ENCODE results near the gene MAST4. TPM values are rescaled to one million over a fixed set of nuclear protein-coding genes. Genes with fewer than 3 reads are reported as not detected.

MAST4 gene
- total RNA-seq, 4 donors from 2014 or later, result 16.2 to 32.8 (median 25.0) TPM

DNA sequence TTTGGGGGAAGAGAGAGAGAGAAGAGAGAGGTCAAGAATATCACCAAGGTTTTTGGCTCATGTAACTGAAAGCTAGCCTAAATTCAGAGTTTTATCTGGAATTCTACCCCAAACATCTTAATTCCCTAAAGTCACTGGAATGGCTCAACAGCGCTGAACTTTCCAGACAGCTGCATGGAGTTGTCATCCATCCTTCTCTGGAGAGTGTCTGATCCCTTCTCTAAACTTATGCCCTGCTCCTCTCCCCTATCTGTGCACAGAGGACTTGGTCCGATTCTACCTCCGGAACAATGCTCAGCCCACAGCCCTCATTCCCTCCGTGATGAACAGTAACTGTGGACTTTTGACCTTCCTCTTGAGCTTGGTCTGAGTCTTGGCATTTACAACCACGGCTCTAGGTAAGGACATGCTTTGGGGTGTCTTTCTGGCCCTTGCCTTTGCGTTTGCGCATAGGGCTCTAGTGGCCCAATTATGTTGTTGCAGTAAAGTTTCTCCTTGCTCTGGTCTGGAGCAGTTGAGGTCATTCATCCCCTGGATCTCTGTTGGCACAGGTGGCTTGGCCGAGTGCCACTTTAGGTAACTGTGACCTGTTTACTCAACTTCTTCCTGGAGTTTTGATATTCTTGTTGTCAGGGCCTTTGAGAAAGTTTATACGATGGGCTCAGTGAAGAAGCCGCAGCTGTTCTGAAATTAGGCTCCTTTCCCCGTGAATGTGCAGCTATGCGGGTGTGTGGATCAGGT lies 618.7 kb downstream of the MAST4 start:
- no peaks in the 10 kb centered on the region for H3K27me3 ChIP-seq
- peak overlapping the region in 2 of 4 donors; percentile 37 to 62 for H3K27ac ChIP-seq
- ATAC-seq, result no peak
- no peaks in the 10 kb centered on the region for H3K9me3 ChIP-seq
- H3K4me3 ChIP-seq, result no peak overlapping the region
- peaks cover 0 to 18% (median 6%) of the 10 kb centered on the region in 3 donors for H3K4me1 ChIP-seq
- no peak for TF ChIP-seq EP300 (IDR thresholded peaks at IDR 0.05)
- no peak for TF ChIP-seq POLR2AphosphoS5 (IDR thresholded peaks at IDR 0.05)
- TF ChIP-seq, protein P1, sequence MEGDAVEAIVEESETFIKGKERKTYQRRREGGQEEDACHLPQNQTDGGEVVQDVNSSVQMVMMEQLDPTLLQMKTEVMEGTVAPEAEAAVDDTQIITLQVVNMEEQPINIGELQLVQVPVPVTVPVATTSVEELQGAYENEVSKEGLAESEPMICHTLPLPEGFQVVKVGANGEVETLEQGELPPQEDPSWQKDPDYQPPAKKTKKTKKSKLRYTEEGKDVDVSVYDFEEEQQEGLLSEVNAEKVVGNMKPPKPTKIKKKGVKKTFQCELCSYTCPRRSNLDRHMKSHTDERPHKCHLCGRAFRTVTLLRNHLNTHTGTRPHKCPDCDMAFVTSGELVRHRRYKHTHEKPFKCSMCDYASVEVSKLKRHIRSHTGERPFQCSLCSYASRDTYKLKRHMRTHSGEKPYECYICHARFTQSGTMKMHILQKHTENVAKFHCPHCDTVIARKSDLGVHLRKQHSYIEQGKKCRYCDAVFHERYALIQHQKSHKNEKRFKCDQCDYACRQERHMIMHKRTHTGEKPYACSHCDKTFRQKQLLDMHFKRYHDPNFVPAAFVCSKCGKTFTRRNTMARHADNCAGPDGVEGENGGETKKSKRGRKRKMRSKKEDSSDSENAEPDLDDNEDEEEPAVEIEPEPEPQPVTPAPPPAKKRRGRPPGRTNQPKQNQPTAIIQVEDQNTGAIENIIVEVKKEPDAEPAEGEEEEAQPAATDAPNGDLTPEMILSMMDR (IDR thresholded peaks at IDR 0.05), result no peak
- no peak for TF ChIP-seq POLR2A (IDR thresholded peaks at IDR 0.05)
- WGBS, 2 donors (ENCODE audit: low coverage in 1 of 2), result 75 to 84% methylated on average over 8 of the region's 12 CpGs
- no peaks in the 10 kb centered on the region for H3K36me3 ChIP-seq

DNA sequence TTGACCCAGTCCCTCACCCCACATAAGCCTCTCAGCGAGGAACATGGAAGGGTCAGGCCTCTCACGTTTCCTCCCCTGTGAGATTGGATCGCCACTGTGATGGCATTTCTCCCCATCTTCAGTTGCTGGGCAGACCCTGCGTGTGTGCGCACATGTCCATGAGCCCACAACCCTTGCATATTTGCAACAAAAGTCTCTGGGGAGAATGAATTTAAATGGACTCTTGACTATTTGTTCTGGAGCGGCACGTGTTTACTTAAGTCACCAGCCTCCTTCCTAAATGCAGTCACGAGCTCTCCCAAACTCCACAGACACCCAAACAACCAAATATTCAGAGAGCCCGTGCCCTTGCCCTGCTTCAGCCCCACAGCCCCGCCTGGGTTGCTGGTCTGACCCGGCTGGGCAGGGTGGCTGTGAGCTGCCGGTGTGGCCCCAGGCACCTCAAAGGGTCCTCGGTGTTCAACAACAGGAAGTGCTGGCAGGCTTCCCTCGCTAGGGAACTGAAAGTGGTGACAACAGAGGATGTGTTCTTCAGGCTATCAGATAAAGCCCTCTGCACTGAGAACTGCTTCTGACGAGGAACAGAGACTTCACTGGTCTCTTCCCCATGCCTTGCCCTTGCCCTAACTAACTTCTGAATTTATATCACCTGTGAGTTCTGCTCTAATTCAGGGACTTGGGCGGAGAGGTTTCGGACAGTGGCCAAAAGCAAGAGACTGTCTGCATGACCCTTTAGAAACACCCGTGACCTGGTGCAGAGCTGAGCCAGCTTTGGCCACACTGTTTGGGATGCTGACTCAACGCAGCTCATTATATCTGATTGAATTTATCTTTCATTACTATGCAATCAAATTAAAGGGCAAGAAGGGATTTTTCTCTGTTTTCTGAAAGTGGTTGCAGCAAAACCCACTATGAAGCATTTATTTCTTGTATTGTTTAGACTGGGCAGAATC lies 619.6 kb downstream of the MAST4 start:
- H3K4me1 ChIP-seq, result peaks cover 0 to 18% (median 6%) of the 10 kb centered on the region in 3 donors
- 41 to 100% methylated on average over 2 to 4 of the region's 19 CpGs for WGBS, 2 donors (ENCODE audit: low coverage in 1 of 2)
- no peaks in the 10 kb centered on the region for H3K27me3 ChIP-seq
- no peaks in the 10 kb centered on the region for H3K36me3 ChIP-seq
- peak; percentile 77 for ATAC-seq
- TF ChIP-seq, protein P1 (IDR thresholded peaks at IDR 0.05), result no peak
- no peak for TF ChIP-seq EP300 (IDR thresholded peaks at IDR 0.05)
- peak; percentile 15 for TF ChIP-seq POLR2AphosphoS5 (IDR thresholded peaks at IDR 0.05)
- no peak for TF ChIP-seq POLR2A (IDR thresholded peaks at IDR 0.05)
- H3K4me3 ChIP-seq, result peak overlapping the region in 1 of 2 donors; percentile 20
- H3K27ac ChIP-seq, result peak overlapping the region in 3 of 4 donors; percentile 37 to 64 (median 62)
- H3K9me3 ChIP-seq, result no peaks in the 10 kb centered on the region

DNA sequence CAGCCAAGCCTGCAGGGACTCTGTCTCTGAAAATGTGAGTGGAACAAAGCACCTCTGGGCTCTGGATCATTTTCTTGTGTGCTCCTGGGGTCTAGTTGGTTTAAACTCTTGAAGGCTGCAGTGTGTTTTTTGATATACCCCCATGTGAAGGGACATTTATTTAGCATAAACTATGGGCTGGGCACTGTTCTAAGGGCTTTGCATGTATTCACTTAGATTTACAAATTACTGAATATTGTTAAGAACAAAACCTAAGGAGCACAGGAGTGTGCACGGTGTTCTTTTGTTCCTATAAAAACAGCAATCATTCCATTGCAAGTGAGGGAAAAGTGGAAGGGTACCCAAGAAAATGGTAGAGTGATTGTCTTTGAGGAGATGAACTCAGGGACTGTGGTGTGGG lies 620.4 kb downstream of the MAST4 start:
- no peak for TF ChIP-seq EP300 (IDR thresholded peaks at IDR 0.05)
- TF ChIP-seq, protein P1 (IDR thresholded peaks at IDR 0.05), result no peak
- TF ChIP-seq POLR2A (IDR thresholded peaks at IDR 0.05), result no peak
- TF ChIP-seq POLR2AphosphoS5 (IDR thresholded peaks at IDR 0.05), result no peak
- H3K4me3 ChIP-seq, result no peak overlapping the region

More for the DNA sequence above, 620.4 kb downstream of the MAST4 start:
- H3K27me3 ChIP-seq, result no peaks in the 10 kb centered on the region
- H3K36me3 ChIP-seq, result no peaks in the 10 kb centered on the region
- WGBS, 2 donors (ENCODE audit: low coverage in 1 of 2), result 100% methylated on average over 1 of the region's 1 CpG
- H3K9me3 ChIP-seq, result no peaks in the 10 kb centered on the region
- peaks cover 0 to 18% (median 6%) of the 10 kb centered on the region in 3 donors for H3K4me1 ChIP-seq
- peak overlapping the region in 3 of 4 donors; percentile 37 to 64 (median 62) for H3K27ac ChIP-seq
- no peak for ATAC-seq

Data from gastroesophageal sphincter (tissue), 4 donors.